ENCODE measurements around the gene LAMTOR3.

Gene LAMTOR3

GRCh38 chr4:99894161-99894997 lies at the start of gene LAMTOR3:
LAMTOR3 (minus strand) TSS chr4:99894427; CDS start chr4:99893963, 464 bp downstream.
- peak; percentile 88 for DNase-seq

GRCh38 chr4:99938243-99938753 lies 44.1 kb upstream of the LAMTOR3 start:
- DNase-seq = no peak

GRCh38 chr4:99934891-99935290 lies 40.7 kb upstream of the LAMTOR3 start:
- no peak for DNase-seq

GRCh38 chr4:99927566-99927965 lies 33.3 kb upstream of the LAMTOR3 start:
- DNase-seq = no peak

GRCh38 chr4:99921174-99921573 lies 26.9 kb upstream of the LAMTOR3 start:
- DNase-seq = no peak

- no peak for DNase-seq
Measured at GRCh38 chr4:99918656-99919055, 24.4 kb upstream of the LAMTOR3 start.

GRCh38 chr4:99917575-99917974 lies 23.3 kb upstream of the LAMTOR3 start:
- no peak for DNase-seq

GRCh38 chr4:99915449-99915848 lies 21.2 kb upstream of the LAMTOR3 start:
- no peak for DNase-seq

GRCh38 chr4:99894998-99895397 lies 771 bp upstream of the LAMTOR3 start:
- DNase-seq = no peak

- no peak for DNase-seq
Measured at GRCh38 chr4:99893839-99894160, 427 bp downstream of the LAMTOR3 start.

GRCh38 chr4:99893029-99893428 lies 1.2 kb downstream of the LAMTOR3 start:
- no peak for DNase-seq

- DNase-seq = no peak
Measured at GRCh38 chr4:99891351-99891750, 2.9 kb downstream of the LAMTOR3 start.

- DNase-seq = no peak
Measured at GRCh38 chr4:99887837-99888236, 6.4 kb downstream of the LAMTOR3 start.

GRCh38 chr4:99886146-99886545 lies 8.1 kb downstream of the LAMTOR3 start:
- DNase-seq = no peak

- no peak for DNase-seq
Measured at GRCh38 chr4:99885687-99886086, 8.5 kb downstream of the LAMTOR3 start.

- DNase-seq = no peak
Measured at GRCh38 chr4:99885063-99885664, 9.1 kb downstream of the LAMTOR3 start.

GRCh38 chr4:99879458-99879857 lies 14.8 kb downstream of the LAMTOR3 start:
- no peak for DNase-seq

- no peak for DNase-seq
Measured at GRCh38 chr4:99878604-99879003, 15.6 kb downstream of the LAMTOR3 start.

GRCh38 chr4:99876946-99877345 lies 17.3 kb downstream of the LAMTOR3 start:
- no peak for DNase-seq

GRCh38 chr4:99875071-99875470 lies 19.2 kb downstream of the LAMTOR3 start:
- no peak for DNase-seq

GRCh38 chr4:99872570-99872969 lies 21.7 kb downstream of the LAMTOR3 start:
- no peak for DNase-seq

GRCh38 chr4:99868126-99868596 lies 26.1 kb downstream of the LAMTOR3 start:
- no peak for DNase-seq

GRCh38 chr4:99863804-99864203 lies 30.4 kb downstream of the LAMTOR3 start:
- DNase-seq = no peak
